Measurements from ENCODE around the gene C16orf78.

Gene C16orf78

DNA sequence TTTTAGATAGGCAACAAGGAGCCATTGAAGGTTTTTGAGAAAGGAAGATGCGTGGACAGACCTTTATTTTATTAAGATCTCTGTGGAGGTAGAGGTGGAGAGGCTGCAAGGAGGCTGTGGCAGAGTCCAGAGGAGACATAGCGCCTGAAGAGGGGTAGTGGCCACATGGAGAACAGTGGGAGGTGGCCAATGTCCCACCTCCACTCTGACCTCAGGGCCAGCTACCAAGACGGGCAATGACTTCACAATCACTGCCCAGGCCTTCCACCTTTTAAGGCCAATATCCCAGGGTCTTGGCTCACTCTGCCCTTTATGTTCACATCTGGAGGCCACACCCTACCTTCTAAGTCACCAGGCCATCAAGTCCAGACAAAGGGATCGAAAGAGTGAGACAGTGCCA lies at the start of gene C16orf78:
TSS of gene C16orf78 (plus strand) at position 301 of the 400 bp plus-strand sequence. CDS start 136 bp downstream, outside the sequence.
- DNase-seq (ENCODE audit: low spot score): no peak

DNA sequence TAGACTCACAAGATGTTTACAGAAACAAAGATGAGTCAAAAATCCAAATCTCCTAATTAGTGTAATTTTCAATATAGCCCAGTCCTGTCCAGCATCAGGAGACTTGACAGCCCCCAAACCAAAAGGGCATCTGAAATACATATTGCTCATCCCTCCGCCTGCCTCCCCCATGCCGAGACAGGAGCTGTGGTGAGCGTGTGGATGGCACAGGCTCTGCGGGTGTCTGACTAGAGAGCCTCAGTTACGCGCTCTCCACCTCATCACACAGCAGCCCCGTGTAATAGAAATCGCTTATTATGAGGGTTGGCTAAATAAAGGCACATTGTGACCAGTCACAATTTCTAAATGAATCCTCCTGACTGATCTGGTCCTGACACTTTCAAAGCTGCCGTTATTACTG lies 48.9 kb upstream of the C16orf78 start:
- DNase-seq (ENCODE audit: low spot score): no peak

- DNase-seq (ENCODE audit: low spot score): no peak
Observed at GRCh38 chr16:49327466-49327865, 46.1 kb upstream of the C16orf78 start.

- DNase-seq (ENCODE audit: low spot score): no peak
Observed at GRCh38 chr16:49328325-49328724, 45.3 kb upstream of the C16orf78 start.

DNA sequence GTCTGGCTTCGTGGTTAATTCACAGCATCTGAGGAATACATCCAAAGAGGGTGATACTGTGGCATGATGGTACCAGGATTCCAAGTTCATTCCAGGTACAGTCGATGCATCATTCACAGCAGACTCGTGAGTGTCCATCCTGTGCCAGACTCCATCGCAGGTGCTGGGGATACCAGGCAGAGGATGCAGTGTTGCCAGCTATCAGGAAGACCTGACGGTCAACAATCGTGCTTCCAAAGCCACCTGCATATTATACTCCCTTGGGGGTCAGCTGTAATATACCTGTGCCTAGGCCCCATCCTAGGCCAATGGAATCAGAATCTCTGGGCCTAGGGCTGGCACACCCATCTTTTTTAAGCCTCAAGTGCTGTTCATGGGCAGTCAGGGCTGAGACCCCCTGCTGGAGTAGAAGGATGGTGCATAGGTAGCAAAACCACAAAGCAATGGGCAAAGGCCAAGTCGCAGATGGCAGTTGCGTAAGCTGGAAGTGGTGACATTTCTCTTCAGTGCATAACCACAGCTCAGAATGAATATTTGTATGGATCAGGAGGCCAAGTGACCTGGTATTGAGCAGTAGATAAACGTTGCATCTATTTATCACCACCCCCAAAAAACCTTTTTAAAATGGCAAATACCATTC lies 42.9 kb upstream of the C16orf78 start:
- no peak for DNase-seq (ENCODE audit: low spot score)

DNA sequence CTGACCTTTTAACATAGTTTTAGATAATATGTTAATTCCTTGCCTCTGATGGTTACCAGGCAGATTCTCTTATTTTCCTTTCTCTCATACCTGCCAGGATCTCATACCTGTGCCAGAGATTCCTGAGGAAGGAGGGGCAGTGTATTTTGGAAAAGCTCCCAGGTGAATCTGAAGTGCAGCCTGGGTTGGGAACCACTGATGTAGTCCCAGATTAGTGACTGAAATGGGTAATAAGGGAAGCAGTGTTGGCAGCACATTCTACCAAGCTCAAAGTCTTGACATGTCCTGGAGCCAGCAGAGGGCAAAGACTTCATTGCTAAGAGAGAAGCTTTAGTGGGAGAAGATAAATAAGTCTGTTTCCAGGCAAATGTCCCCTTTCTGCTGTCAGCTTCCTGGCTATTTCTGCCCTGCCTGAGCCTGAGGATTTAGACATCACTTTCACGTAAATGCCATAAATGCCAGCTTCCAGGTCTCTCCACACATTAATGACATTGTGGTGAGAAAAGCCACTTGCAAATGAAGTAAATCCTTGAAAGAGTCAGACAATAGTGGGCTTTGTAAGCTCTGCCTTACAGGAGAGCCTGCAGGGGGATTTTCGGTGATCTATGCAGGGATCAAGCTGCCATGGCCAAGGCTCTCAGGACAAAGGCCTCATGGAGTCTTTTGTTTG lies 40.9 kb upstream of the C16orf78 start:
- no peak for DNase-seq (ENCODE audit: low spot score)

GRCh38 chr16:49333259-49333597 lies 40.4 kb upstream of the C16orf78 start:
- no peak for DNase-seq (ENCODE audit: low spot score)

DNA sequence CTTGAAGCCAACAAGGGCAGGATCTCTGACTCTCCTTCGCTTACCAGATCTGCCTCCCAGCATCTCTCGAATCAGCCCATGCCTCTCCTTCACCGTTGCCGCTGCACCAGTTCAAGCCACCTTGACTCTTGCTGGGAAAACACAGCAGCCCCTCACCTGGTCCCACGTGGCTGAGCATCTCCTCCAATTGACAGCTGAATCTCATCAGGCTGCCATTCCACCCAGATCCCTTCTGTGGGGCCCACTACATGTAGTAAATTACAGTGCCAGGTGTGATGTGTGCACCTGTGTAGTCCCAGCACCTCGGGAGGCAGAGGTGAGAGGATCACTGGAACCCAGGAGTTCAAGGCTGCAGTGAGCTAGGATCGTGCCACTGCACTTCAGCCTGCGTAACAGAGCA lies 37.8 kb upstream of the C16orf78 start:
- DNase-seq (ENCODE audit: low spot score): no peak

GRCh38 chr16:49336581-49336980 lies 37.0 kb upstream of the C16orf78 start:
- no peak for DNase-seq (ENCODE audit: low spot score)

DNA sequence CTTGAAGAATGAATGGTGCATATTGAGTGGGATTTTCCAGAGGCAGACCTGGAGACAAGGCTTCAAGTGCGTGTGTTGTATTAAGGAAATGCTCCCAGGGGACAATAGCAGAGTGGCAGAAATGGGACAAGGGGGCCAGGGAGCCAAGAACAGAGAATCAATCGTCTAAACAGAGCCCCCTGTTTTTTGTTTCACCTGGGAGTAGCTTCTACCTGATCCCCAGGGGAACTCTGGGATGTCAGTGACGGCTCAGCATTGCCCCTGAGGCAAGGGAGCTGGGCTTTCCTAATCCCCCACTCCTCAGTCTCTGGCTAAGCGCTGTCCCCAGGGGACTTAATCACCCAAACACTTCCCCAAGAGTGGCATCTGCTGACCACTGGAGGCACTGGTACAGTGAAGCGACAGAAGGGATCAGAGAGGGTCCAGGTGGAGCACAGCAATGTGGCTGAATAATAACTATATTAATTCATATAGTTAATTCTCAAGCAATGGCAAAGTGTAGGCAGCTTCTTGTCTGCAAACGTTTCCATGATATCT lies 35.7 kb upstream of the C16orf78 start:
- DNase-seq (ENCODE audit: low spot score): no peak

DNA sequence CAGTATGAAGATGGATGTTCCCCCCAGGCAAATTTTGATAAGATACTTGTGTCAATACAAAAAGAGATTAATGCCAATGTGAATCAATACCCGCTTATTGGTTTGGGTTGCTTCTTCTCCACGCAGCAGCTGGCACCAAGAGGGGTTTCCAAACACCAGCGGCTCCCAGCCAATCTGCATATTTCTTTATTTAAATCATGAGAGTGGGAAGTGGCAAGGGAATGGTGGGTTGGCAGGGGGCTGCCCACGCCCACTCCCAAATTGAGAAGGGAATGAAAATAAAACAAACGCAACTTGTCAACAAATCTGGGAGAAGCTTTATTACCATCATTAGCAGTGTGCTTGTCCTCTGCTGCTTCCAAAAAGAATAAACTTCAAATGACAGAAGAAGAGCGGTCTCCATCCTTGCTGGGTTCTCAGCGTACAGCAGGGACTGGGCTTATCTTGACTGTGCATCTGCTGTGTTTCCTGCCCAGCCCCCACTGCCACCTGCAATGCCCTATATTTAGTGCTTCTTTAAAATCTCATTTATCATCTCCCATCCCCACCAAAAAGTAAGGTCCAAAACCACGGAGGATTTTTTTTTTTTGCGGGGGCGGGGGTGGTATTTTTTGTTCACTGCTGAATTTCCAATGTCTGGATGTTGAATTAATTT lies 34.9 kb upstream of the C16orf78 start:
- no peak for DNase-seq (ENCODE audit: low spot score)

DNA sequence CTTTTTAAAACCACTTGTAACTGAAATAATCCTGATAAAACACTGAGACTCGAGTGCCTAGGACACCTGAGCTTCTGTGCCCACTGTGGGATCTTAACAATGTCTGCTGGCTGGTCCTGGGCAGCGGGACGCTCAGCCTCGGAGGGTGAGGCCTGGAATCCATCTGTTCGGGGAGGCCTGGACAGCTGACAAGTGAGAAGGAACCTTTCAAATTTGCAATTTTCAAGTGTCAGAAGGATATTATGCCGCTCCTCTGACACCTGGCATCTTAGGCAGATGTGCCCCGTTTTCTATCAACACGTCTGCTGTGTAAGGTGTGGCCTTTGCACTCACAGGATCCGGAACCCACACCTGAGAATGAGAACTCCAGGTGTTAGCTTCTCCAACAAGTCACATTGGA lies 33.1 kb upstream of the C16orf78 start:
- DNase-seq (ENCODE audit: low spot score): no peak

DNA sequence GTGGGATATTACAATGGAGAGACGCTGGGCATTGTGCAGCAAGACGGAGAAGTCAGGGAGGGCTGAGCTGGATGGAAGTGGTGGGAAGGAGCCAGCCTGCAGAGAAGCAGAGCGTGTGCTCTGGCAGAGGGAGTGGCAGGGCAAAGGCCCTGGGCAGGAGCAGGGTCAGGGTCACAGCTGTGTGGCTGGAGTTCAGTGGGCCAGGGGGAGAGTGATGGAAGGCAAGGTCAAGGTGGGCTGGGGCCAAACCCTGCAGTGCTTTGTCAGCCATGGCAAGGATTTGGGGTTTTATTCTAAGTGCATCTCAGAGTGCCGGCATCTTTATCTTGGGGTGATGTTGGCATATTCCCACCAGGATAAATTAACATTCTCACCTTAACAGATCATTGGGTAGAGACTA lies 31.9 kb upstream of the C16orf78 start:
- DNase-seq (ENCODE audit: low spot score): no peak

DNA sequence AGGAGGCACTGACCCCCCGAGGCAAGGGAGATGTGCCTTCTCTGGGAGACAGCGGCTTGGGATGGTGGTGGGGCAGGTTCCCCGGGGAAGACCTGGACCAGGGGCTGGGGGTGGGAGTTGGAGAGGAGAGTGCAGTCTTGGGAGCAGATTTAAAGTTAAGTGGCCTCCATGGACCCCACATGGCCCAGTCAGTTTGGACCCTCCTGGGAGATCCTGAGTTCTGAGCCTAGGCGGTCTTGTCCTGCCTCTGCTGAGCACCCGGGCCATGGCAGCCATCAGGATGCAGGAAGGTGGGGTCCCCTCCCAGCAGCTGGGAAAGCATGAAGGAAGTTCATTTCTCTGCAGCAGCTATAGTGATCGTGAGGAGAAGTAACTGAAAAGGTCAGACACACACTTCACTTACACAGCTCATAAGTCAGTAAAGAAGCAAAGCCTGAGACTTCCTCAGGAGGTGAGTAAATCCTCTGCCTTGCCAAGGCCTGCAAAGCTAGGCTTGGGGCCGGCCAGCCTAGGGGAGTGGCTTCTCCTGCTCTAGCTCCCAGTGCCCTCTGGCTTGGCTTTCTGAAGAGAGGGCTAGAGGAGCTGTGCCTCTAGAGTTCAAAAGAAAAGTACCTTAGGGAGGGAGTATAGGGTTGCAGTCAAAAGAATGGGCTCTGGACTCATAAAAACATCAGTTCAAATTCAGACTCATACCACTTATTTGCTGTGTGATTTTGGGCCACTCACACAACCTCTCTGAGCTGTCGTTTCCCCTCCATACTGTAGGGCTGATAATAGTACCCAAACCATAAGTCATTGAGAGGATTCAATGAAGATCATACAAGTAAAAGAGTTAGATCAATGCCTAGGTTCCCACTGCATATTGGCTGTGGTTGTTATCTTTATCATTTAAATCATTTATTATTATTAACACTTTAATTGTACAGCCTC lies 31.0 kb upstream of the C16orf78 start:
- DNase-seq (ENCODE audit: low spot score): no peak

GRCh38 chr16:49343291-49343690 lies 30.3 kb upstream of the C16orf78 start:
- no peak for DNase-seq (ENCODE audit: low spot score)

DNA sequence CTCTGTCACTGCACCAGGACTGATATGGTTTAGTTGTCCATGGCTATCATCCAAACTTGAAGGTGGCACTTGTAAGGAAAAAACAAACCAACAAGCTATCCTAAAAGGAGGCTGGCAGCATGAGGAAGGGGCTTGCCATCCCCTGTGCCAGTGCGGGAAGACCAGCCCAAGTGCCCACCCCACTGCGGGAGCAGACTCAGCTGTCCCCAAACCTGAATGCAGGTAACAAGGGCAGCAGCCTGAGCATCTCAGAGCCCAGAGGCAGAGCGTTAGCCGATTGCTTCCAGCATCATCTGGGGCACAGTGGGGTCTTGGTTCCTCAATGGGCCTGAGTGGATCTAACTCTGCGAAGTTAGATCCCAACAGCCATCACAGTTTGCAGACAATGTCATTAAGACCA lies 29.2 kb upstream of the C16orf78 start:
- no peak for DNase-seq (ENCODE audit: low spot score)

DNA sequence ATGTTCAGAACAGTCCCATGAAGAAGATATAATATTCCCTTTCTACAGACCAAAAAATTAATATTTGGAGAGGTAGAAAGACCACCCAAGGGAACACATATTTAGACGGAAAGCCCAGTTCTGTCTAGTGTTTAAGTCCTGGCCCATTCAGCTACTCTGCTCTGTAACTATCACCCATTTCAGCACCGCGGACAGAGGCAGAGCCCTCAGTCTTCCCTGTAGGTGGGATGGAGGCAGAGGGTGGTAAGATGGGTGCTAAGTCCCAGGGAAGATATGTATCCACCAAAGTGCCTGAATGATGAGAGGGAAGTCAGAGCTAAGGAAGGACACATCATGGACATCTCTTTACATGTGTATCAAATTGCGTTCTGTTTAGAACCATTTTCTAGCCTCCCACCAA lies 27.8 kb upstream of the C16orf78 start:
- DNase-seq (ENCODE audit: low spot score): no peak

GRCh38 chr16:49346459-49346858 lies 27.1 kb upstream of the C16orf78 start:
- no peak for DNase-seq (ENCODE audit: low spot score)

DNA sequence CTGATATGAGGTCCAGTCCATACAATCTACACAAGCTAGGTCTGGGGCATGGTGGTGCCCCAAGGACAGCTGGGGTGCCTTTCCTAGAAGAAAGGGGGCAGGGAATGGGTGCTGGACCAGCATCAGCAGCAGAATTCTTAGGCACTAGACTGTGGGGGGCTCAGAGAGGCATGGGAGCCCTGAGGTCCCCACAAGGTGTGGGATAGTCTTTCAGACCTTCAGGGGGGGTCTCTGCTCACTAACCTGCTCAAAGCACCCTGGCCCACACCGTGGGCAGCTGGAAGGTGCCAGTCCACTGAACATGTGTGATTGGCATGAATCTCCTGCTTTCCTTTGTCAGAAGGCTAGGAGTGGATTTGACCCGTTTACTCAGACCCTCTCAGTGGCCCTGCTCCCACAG lies 26.1 kb upstream of the C16orf78 start:
- DNase-seq (ENCODE audit: low spot score): no peak

GRCh38 chr16:49348408-49349176 lies 25.0 kb upstream of the C16orf78 start:
- no peak for DNase-seq (ENCODE audit: low spot score)

DNA sequence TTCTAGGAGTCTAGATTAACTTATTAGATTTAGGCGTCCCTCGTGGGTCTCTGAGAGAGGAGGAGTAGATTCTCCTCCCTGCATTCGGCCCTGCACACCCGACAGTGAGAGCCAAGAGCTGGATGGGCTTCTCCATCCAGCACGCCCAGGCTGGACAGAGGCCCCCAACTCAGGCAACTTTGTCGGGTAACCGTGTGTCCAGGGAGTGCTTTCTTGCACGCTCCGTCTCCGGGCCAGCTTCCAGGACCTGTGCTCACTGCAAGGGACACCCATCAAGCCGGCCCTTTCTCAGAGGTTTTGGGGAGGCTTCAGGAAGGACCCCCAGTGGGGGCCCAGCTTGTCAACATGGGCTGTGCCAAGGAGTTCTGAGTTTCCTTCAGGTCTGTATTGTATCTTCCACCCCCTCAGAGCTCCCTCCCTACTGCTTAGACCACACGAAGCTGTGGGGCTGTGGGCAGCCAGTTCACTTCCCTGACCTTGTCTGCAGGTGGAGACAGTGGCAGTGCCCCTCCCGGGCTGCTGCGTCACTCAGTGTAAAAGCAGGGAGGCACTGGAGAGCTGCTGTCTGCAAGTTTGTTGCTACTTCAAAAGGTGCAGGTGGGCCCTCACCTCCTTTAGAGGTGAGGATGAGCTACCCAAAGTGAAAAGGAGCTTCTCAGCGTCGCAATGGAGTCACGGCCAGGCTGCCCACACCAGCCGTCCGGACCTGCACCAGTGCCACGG lies 24.0 kb upstream of the C16orf78 start:
- no peak for DNase-seq (ENCODE audit: low spot score)
